ENCODE measurements around the gene SVEP1. TPM values are rescaled to one million over a fixed set of nuclear protein-coding genes. Genes with fewer than 3 reads are reported as not detected.

SVEP1 gene
- total RNA-seq, 1 donor from 2014 or later = 1.3 TPM

DNA sequence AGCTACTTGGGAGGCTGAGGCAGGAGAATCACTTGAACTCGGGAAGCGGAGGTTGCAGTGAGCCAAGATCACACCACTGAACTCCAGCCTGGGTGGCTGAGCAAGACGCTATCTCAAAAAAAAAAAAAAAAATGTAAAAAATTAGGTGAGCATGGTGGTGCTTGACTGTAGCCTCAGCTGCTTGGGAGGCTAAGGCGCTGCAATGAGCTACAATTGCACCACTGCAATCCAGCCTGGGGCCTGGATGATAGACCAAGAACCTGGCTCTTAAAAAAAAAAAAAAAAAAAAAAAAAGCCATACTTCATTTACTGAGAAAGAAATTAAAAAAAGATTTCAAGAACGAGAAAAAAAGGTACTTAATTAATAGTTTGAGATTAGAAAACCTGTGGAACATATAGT is 62.1 kb downstream of the SVEP1 start:
- Histone ChIP-seq H3K36me3 (ENCODE audit: control insufficient read depth, insufficient read depth, low read length) (no peaks in the 10 kb centered on the region), H3K4me3 (ENCODE audit: low read depth, low read length) (no peak overlapping the region), H3K27me3 (ENCODE audit: control insufficient read depth, insufficient read depth, low read length) (no peaks in the 10 kb centered on the region)
- TF ChIP-seq, protein P1, sequence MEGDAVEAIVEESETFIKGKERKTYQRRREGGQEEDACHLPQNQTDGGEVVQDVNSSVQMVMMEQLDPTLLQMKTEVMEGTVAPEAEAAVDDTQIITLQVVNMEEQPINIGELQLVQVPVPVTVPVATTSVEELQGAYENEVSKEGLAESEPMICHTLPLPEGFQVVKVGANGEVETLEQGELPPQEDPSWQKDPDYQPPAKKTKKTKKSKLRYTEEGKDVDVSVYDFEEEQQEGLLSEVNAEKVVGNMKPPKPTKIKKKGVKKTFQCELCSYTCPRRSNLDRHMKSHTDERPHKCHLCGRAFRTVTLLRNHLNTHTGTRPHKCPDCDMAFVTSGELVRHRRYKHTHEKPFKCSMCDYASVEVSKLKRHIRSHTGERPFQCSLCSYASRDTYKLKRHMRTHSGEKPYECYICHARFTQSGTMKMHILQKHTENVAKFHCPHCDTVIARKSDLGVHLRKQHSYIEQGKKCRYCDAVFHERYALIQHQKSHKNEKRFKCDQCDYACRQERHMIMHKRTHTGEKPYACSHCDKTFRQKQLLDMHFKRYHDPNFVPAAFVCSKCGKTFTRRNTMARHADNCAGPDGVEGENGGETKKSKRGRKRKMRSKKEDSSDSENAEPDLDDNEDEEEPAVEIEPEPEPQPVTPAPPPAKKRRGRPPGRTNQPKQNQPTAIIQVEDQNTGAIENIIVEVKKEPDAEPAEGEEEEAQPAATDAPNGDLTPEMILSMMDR (IDR thresholded peaks at IDR 0.05; ENCODE audit: insufficient read depth, low read length, severe bottlenecking) = no peak
- no peak for FAIRE-seq
- no peak for DNase-seq (ENCODE audit: low read depth)

DNA sequence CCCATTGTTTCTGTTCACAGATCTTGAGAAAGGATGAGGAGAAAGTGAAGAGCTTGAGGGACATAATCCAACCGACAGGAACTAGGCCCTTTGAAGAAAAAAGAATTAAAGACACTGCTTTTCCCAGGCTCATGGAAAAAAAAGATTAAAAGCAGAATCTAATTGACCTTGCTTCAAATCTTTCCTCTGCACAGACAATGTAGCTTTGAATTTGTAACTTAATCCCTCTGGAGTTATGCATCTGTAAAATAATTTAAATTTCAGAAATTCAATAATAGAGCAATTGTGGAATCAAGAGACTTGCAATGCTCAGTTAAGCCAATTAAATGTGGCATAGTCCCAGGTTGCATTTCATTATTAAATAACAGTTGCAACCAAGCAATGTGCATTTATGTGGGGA is 64.6 kb downstream of the SVEP1 start:
- Histone ChIP-seq H3K4me3 (ENCODE audit: low read depth, low read length) (no peak overlapping the region), H3K27me3 (ENCODE audit: control insufficient read depth, insufficient read depth, low read length) (no peaks in the 10 kb centered on the region), H3K36me3 (ENCODE audit: control insufficient read depth, insufficient read depth, low read length) (no peaks in the 10 kb centered on the region)
- FAIRE-seq (no peak), DNase-seq (ENCODE audit: low read depth) (no peak)
- TF ChIP-seq, protein P1 (IDR thresholded peaks at IDR 0.05; ENCODE audit: insufficient read depth, low read length, severe bottlenecking) = no peak

DNA sequence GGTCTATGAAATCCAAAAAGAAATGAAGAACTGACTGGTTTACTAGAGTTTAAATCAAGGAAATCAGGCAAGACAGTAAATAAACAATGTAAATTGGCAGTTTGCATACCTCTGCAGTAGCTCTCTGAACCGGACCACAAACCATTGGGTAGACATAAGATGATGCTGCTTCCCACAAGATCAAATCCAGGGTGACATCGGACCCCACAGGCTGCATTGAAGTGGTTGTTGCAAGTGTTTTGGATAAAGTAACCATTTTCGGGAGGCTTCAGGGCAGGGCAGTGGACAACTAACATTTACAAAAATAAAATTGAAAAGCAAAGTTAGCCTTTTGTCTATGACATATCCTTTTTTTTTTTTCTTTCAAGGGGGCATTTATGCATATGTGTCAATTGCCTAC is 66.7 kb downstream of the SVEP1 start:
- TF ChIP-seq, protein P1 (IDR thresholded peaks at IDR 0.05; ENCODE audit: insufficient read depth, low read length, severe bottlenecking) = no peak
- DNase-seq (ENCODE audit: low read depth) (no peak), FAIRE-seq (no peak)
- Histone ChIP-seq H3K36me3 (ENCODE audit: control insufficient read depth, insufficient read depth, low read length) (no peaks in the 10 kb centered on the region), H3K27me3 (ENCODE audit: control insufficient read depth, insufficient read depth, low read length) (no peaks in the 10 kb centered on the region), H3K4me3 (ENCODE audit: low read depth, low read length) (no peak overlapping the region)

DNA sequence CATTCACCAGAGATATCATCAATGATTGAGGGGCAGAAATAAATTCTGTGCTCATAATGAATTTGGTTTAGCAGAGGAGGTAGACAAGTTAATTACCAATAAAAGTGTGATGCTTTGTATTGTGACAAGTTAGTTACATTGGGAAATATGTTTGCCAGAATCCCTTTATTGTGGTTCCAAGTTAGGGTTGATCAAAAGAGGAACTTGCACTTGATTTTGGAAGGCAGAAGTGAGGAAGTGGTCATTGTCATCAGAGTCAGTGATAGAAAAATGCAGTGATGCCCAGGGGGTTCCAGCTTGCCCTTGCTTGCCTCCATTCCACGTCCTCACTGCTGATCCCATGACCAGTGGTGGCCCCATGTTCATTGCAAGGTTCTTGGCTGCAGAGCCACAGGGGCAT is 69.7 kb downstream of the SVEP1 start:
- Histone ChIP-seq H3K36me3 (ENCODE audit: control insufficient read depth, insufficient read depth, low read length) (no peaks in the 10 kb centered on the region), H3K27me3 (ENCODE audit: control insufficient read depth, insufficient read depth, low read length) (peaks cover 2% of the 10 kb centered on the region), H3K4me3 (ENCODE audit: low read depth, low read length) (no peak overlapping the region)
- no peak for DNase-seq (ENCODE audit: low read depth)
- TF ChIP-seq, protein P1 (IDR thresholded peaks at IDR 0.05; ENCODE audit: insufficient read depth, low read length, severe bottlenecking) = no peak
- FAIRE-seq = no peak

DNA sequence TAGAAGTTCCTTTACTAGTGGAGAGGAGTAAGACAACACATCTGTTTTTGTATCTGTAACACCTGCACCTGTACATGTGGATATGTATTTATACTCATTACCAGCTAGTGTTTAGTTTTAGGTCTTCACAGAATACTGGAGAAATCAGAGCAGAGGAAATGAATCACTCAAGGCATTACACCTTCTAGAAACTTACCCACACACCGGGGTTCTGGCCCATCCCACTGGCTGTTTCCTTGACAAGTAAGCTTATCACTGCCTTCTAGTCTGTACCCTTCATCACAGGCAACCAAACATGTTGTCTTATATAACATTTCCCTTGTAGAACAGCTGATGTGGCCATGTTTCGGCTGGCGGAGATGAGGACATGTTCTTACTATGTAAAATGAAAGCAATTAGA is 76.7 kb downstream of the SVEP1 start:
- Histone ChIP-seq H3K36me3 (ENCODE audit: control insufficient read depth, insufficient read depth, low read length) (no peaks in the 10 kb centered on the region), H3K4me3 (ENCODE audit: low read depth, low read length) (no peak overlapping the region), H3K27me3 (ENCODE audit: control insufficient read depth, insufficient read depth, low read length) (peaks cover 2% of the 10 kb centered on the region)
- no peak for FAIRE-seq
- TF ChIP-seq, protein P1 (IDR thresholded peaks at IDR 0.05; ENCODE audit: insufficient read depth, low read length, severe bottlenecking) = no peak
- DNase-seq (ENCODE audit: low read depth) = peak; percentile 57

DNA sequence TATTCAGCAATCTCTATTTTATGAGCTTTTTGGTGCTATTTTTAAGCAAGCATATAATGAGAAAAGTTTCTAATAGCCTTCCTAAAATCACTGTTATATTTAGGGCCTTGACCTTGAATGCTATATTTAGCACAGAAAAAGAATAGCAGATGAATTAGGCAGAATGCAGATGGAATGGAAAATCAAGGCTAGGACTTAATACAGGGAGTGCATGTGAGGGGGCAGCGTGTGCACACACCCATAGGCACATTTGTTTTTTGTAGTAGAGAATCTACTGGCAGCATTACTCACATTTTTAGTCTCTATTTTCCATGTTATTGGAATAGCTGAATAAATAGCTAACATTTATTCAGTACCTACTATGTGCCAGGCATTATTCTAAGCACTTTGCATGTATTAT is 79.9 kb downstream of the SVEP1 start:
- DNase-seq (ENCODE audit: low read depth) (no peak), FAIRE-seq (no peak)
- Histone ChIP-seq H3K4me3 (ENCODE audit: low read depth, low read length) (no peak overlapping the region), H3K36me3 (ENCODE audit: control insufficient read depth, insufficient read depth, low read length) (no peaks in the 10 kb centered on the region), H3K27me3 (ENCODE audit: control insufficient read depth, insufficient read depth, low read length) (peaks cover 1% of the 10 kb centered on the region)
- TF ChIP-seq, protein P1 (IDR thresholded peaks at IDR 0.05; ENCODE audit: insufficient read depth, low read length, severe bottlenecking) = no peak

Data from bronchial epithelial cell (primary cell).